ENCODE measurements around the gene OR4K15.

OR4K15 gene

GRCh38 chr14:19975291-19975690, at the start of gene OR4K15:
TSS of gene OR4K15 (plus strand) at chr14:19975591. CDS start at chr14:19975591, 0 bp downstream.
- Histone ChIP-seq H3F3A (ENCODE audit: insufficient read depth, low read length) (no peaks in the 10 kb centered on the region), H3K79me2 (ENCODE audit: insufficient read depth, low read length) (no peaks in the 10 kb centered on the region), H4K20me1 (ENCODE audit: insufficient read depth, low read length) (no peaks in the 10 kb centered on the region), H3K27ac (ENCODE audit: low read depth, low read length, poor library complexity, severe bottlenecking) (no peak within 1 kb of the TSS), H3K4me2 (ENCODE audit: low read length) (no peak within 1 kb of the TSS), H3K27me3 (ENCODE audit: insufficient read depth, low read length) (no peaks in the 10 kb centered on the region), H3K4me3 (ENCODE audit: low read depth, low read length, poor library complexity, severe bottlenecking) (no peak within 1 kb of the TSS), H3K36me3 (ENCODE audit: insufficient read depth, low read length) (no peaks in the 10 kb centered on the region), H2AFZ (ENCODE audit: low read length) (no peak within 1 kb of the TSS), H3K9me2 (ENCODE audit: low read depth, low read length) (no peaks in the 10 kb centered on the region), H3K9ac (ENCODE audit: low read length) (no peak within 1 kb of the TSS), H3K4me1 (ENCODE audit: insufficient read depth, low read length, severe bottlenecking) (no peaks in the 10 kb centered on the region), H3K9me3 (ENCODE audit: low read length) (no peaks in the 10 kb centered on the region)
- TF ChIP-seq, protein P1, sequence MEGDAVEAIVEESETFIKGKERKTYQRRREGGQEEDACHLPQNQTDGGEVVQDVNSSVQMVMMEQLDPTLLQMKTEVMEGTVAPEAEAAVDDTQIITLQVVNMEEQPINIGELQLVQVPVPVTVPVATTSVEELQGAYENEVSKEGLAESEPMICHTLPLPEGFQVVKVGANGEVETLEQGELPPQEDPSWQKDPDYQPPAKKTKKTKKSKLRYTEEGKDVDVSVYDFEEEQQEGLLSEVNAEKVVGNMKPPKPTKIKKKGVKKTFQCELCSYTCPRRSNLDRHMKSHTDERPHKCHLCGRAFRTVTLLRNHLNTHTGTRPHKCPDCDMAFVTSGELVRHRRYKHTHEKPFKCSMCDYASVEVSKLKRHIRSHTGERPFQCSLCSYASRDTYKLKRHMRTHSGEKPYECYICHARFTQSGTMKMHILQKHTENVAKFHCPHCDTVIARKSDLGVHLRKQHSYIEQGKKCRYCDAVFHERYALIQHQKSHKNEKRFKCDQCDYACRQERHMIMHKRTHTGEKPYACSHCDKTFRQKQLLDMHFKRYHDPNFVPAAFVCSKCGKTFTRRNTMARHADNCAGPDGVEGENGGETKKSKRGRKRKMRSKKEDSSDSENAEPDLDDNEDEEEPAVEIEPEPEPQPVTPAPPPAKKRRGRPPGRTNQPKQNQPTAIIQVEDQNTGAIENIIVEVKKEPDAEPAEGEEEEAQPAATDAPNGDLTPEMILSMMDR (IDR thresholded peaks at IDR 0.05; ENCODE audit: low read length) = no peak
- TF ChIP-seq EZH2 (IDR thresholded peaks at IDR 0.05; ENCODE audit: borderline replicate concordance, low read length) = no peak

DNA sequence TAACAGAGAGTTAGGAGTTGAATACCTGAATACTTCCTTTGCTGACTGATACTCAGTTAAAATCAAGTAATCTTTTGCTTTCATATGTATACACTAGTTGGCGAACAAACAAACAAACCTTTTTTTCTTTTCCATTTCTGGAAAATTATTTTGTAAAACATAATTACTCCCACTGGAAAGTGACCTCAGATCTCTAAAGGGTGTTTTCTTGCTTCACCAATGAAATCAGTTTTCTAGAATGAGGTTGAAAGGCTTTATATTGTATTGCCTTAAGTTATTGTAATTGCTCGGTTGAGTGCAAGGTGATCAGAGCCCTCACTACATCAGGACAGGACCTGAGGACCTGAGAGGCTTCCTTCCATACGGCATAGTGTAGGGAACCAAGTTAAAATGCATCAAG, 44.8 kb upstream of the OR4K15 start, which contains the start of gene OR4K1:
Gene OR4K1, plus strand, starts transcription at position 301 of the 400 bp plus-strand sequence. CDS start 4,750 bp downstream, outside the sequence.
- Histone ChIP-seq H4K20me1 (ENCODE audit: insufficient read depth, low read length) (no peaks in the 10 kb centered on the region), H3F3A (ENCODE audit: insufficient read depth, low read length) (no peaks in the 10 kb centered on the region), H2AFZ (ENCODE audit: low read length) (no peak within 1 kb of the TSS), H3K9me3 (ENCODE audit: low read length) (no peaks in the 10 kb centered on the region), H3K4me2 (ENCODE audit: low read length) (no peak within 1 kb of the TSS), H3K27ac (ENCODE audit: low read depth, low read length, poor library complexity, severe bottlenecking) (no peak within 1 kb of the TSS), H3K9ac (ENCODE audit: low read length) (no peak within 1 kb of the TSS), H3K27me3 (ENCODE audit: insufficient read depth, low read length) (no peaks in the 10 kb centered on the region), H3K9me2 (ENCODE audit: low read depth, low read length) (no peaks in the 10 kb centered on the region; the same call in 1 of the 2 replicates), H3K4me3 (ENCODE audit: low read depth, low read length, poor library complexity, severe bottlenecking) (no peak within 1 kb of the TSS), H3K36me3 (ENCODE audit: insufficient read depth, low read length) (no peaks in the 10 kb centered on the region), H3K79me2 (ENCODE audit: insufficient read depth, low read length) (no peaks in the 10 kb centered on the region), H3K4me1 (ENCODE audit: insufficient read depth, low read length, severe bottlenecking) (no peaks in the 10 kb centered on the region)
- TF ChIP-seq, protein P1 (IDR thresholded peaks at IDR 0.05; ENCODE audit: low read length) = no peak
- TF ChIP-seq EZH2 (IDR thresholded peaks at IDR 0.05; ENCODE audit: borderline replicate concordance, low read length) = no peak

- no peak overlapping the region for H3K4me3 ChIP-seq (ENCODE audit: low read depth, low read length, poor library complexity, severe bottlenecking)
- no peak overlapping the region for H3K27ac ChIP-seq (ENCODE audit: low read depth, low read length, poor library complexity, severe bottlenecking)
- H3K36me3 ChIP-seq (ENCODE audit: insufficient read depth, low read length) = no peaks in the 10 kb centered on the region
- TF ChIP-seq, protein P1 (IDR thresholded peaks at IDR 0.05; ENCODE audit: low read length) = no peak
- TF ChIP-seq EZH2 (IDR thresholded peaks at IDR 0.05; ENCODE audit: borderline replicate concordance, low read length) = no peak
- no peak overlapping the region for H2AFZ ChIP-seq (ENCODE audit: low read length)
- H3K27me3 ChIP-seq (ENCODE audit: insufficient read depth, low read length) = no peaks in the 10 kb centered on the region
- H3K4me1 ChIP-seq (ENCODE audit: insufficient read depth, low read length, severe bottlenecking) = no peaks in the 10 kb centered on the region
- no peak overlapping the region for H3K9ac ChIP-seq (ENCODE audit: low read length)
- H3K9me2 ChIP-seq (ENCODE audit: low read depth, low read length) = no peaks in the 10 kb centered on the region
- no peaks in the 10 kb centered on the region for H3K9me3 ChIP-seq (ENCODE audit: low read length)
- no peaks in the 10 kb centered on the region for H3K79me2 ChIP-seq (ENCODE audit: insufficient read depth, low read length)
- H3K4me2 ChIP-seq (ENCODE audit: low read length) = no peak overlapping the region
- H4K20me1 ChIP-seq (ENCODE audit: insufficient read depth, low read length) = no peaks in the 10 kb centered on the region
- H3F3A ChIP-seq (ENCODE audit: insufficient read depth, low read length) = no peaks in the 10 kb centered on the region
Measured at GRCh38 chr14:19941668-19942067, 33.7 kb upstream of the OR4K15 start.

All from OCI-LY1 (cell line).